ENCODE measurements around the gene TNP2. TPM values are rescaled to one million over a fixed set of nuclear protein-coding genes. Genes with fewer than 3 reads are reported as not detected.

TNP2 gene
- total RNA-seq, 4 donors from 2014 or later, result not detected

DNA sequence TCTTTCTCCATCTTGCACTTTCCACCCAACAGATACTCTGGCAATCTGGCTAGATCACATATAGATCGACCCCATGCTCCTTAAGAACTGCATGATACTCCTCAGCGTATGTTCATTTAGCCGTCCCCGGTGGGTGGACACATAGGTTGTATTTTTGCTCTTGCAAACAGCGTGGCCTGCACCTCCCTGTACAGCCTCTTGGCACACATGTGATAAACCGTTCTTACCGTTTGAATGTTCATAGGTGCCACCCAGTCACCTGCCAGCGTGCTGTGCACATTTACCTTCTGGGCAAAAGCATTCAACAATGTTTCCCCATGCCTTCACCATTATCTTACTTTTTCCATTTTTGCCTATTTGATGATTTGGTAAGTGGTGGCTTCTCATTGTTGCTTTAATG, 6.2 kb downstream of the TNP2 start:
- ATAC-seq (no peak), DNase-seq (no peak)
- in situ Hi-C loops (cut with MboI; ENCODE audit: low sequenced_read_pairs in 4 of 4) (loop anchor here (5.0 to 10.0 kb wide), 2 partner anchors 288 to 296 kb away; no protein-coding TSS in a partner anchor), intact Hi-C loops (cut with DNase I; ENCODE audit: low total_unique reads) (no loop called here)
- Histone ChIP-seq H3K9me3 (no peaks in the 10 kb centered on the region), H3K27me3 (no peaks in the 10 kb centered on the region), H3K4me1 (peaks cover 0 to 5% of the 10 kb centered on the region in 2 donors), H3K36me3 (no peaks in the 10 kb centered on the region), H3K4me3 (no peak overlapping the region), H3K27ac (no peak overlapping the region)
- TF ChIP-seq, protein P1, sequence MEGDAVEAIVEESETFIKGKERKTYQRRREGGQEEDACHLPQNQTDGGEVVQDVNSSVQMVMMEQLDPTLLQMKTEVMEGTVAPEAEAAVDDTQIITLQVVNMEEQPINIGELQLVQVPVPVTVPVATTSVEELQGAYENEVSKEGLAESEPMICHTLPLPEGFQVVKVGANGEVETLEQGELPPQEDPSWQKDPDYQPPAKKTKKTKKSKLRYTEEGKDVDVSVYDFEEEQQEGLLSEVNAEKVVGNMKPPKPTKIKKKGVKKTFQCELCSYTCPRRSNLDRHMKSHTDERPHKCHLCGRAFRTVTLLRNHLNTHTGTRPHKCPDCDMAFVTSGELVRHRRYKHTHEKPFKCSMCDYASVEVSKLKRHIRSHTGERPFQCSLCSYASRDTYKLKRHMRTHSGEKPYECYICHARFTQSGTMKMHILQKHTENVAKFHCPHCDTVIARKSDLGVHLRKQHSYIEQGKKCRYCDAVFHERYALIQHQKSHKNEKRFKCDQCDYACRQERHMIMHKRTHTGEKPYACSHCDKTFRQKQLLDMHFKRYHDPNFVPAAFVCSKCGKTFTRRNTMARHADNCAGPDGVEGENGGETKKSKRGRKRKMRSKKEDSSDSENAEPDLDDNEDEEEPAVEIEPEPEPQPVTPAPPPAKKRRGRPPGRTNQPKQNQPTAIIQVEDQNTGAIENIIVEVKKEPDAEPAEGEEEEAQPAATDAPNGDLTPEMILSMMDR (IDR thresholded peaks at IDR 0.05 in 4 of 5, conservative IDR thresholded peaks at IDR 0.05 in 1 of 5), result no peak
- TF ChIP-seq POLR2A (IDR thresholded peaks at IDR 0.05), result no peak

DNA sequence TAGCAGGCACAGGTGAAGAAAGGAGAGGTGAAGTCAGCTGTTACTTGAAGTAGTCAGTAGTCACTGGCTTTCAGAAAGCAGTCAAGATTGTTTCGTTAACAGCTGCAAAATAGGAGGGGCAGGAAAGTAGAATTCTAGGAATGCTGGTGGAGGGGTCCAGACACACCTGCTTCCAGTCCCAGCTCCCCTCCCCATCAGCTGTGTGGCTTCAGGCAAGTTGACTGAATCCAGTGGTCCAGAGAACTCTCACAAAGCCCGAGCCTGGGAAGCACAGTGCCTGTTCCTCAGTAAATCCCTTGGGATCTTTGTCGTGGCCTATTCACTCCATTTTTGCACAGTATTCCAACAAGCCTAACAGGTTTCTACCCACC, 8.5 kb downstream of the TNP2 start:
- in situ Hi-C loops (cut with MboI; ENCODE audit: low sequenced_read_pairs in 4 of 4), result loop anchor here (5.0 to 10.0 kb wide), 2 partner anchors 286 to 293 kb away; no protein-coding TSS in a partner anchor
- H3K4me1 ChIP-seq, result peaks cover 8 to 12% of the 10 kb centered on the region in 2 donors

DNA sequence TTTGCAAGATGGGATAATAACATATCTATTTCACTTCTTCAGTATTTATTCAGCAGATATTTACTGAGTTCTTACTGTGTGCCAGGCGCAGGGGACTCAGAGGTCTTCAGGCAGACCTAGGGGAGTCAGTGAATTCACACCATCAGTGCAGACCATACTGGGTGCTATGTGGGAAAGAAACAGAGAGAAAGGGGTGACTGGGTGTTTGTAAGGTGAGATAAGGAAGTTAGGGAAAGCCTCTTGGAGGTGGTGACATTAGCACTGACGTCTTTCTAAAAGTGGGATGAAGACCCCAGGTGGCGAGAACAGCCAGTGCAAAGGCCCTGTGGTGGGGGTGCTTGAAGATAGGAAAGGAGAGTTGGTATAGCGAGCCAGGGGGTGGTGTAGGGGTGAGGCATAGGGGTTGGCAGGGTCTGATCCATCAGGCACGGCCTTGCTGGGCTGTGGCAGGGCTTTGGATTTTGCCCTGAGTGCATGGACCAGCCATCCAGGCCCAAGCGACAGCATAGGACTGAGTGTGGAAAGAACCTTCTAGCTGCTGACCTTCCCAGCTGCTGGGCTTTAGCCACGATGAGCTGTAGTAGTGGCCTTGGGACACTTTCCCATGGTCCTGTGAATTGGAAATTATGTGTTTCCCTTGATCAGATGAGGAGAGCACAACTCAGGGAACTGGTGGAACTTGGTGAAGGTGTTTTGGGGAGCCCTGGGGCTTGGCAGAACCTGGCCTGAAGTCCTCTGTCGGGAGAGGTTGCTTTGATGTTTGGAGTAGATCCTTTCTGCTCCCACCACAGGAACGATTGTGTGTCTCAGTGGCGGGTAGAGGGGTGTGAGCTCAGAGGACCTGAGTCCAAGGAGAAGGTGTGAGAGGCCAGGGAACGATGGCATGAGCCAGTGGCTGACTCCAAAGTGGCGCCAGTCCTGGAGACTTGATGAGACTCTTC, 9.2 kb downstream of the TNP2 start:
- intact Hi-C loops (cut with DNase I; ENCODE audit: low total_unique reads) (loop anchor here (10.0 kb wide), 1 partner anchor 515 kb away; the partner anchor contains the start of gene NUBP1), in situ Hi-C loops (cut with MboI; ENCODE audit: low sequenced_read_pairs in 4 of 4) (loop anchor here (5.0 to 10.0 kb wide), 2 partner anchors 285 to 293 kb away; no protein-coding TSS in a partner anchor)
- no peak for TF ChIP-seq POLR2A (IDR thresholded peaks at IDR 0.05)
- TF ChIP-seq, protein P1 (IDR thresholded peaks at IDR 0.05 in 4 of 5, conservative IDR thresholded peaks at IDR 0.05 in 1 of 5), result no peak
- H3K36me3 ChIP-seq, result no peaks in the 10 kb centered on the region
- DNase-seq (no peak), ATAC-seq (no peak)
- H3K27me3 ChIP-seq, result no peaks in the 10 kb centered on the region
- H3K9me3 ChIP-seq, result no peaks in the 10 kb centered on the region
- peaks cover 8 to 12% of the 10 kb centered on the region in 2 donors for H3K4me1 ChIP-seq
- no peak overlapping the region for H3K27ac ChIP-seq
- H3K4me3 ChIP-seq, result no peak overlapping the region

More for the DNA sequence above, 8.5 kb downstream of the TNP2 start:
- Histone ChIP-seq H3K4me3 (no peak overlapping the region), H3K9me3 (no peaks in the 10 kb centered on the region), H3K27me3 (no peaks in the 10 kb centered on the region), H3K27ac (no peak overlapping the region), H3K36me3 (no peaks in the 10 kb centered on the region)
- ATAC-seq, result no peak
- intact Hi-C loops (cut with DNase I; ENCODE audit: low total_unique reads), result no loop called here
- no peak for DNase-seq
- TF ChIP-seq POLR2A (IDR thresholded peaks at IDR 0.05), result no peak

DNA sequence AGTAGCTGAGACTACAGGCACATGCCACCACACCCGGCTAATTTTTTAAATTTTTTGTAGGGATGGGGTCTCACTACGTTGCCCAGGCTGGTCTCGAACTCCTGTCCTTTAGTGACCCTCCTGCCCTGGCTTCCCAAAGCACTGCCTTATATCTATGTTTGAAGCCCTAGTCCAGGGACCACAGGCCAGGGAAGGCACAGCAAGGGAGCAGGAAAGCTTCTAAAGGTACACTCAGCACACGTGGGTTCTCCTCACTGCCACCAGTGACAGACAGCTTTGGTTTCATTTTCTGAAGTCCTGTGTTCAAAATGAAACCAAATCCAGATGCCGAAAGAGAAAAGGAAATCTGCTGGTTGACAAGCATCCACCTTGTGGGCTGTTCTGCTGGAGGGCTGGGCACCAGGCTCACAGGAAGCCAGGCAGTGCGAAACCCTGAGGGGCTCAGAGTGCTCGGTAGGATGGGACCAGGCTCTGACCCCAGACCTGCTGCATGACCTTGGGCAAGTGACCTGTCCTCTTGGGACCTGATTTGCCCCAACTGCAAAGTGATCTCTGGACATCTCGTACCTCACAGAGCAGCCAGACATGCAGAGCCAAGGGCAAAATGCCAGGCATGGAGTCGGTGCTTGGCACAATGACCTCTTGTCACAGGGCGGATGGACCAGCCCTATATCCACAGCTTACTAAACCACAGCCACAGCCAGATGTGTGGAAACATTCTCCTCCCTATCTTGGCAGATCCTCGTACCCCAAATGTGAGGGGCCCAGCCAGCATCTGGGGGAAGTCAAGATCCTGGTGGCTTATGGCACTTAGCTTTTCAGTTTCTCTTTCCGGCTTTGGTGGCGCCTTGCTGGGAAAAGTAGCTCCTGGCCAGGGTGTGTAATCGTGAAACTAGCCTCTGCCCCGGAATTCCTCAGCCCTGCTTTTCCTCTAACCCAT, 10.3 kb downstream of the TNP2 start:
- H3K27me3 ChIP-seq, result no peaks in the 10 kb centered on the region
- in situ Hi-C loops (cut with MboI; ENCODE audit: low sequenced_read_pairs in 4 of 4) (no loop called here), intact Hi-C loops (cut with DNase I; ENCODE audit: low total_unique reads) (loop anchor here (10.0 kb wide), 1 partner anchor 514 kb away; the partner anchor contains the start of gene NUBP1)
- peak; percentile 16 to 63 for DNase-seq
- H3K4me1 ChIP-seq, result peaks cover 10 to 16% of the 10 kb centered on the region in 2 donors
- no peak for TF ChIP-seq POLR2A (IDR thresholded peaks at IDR 0.05)
- TF ChIP-seq, protein P1 (IDR thresholded peaks at IDR 0.05 in 4 of 5, conservative IDR thresholded peaks at IDR 0.05 in 1 of 5), result no peak
- peak overlapping the region in 1 of 4 donors; percentile 40 for H3K27ac ChIP-seq
- H3K36me3 ChIP-seq, result no peaks in the 10 kb centered on the region
- peak overlapping the region in 1 of 4 donors; percentile 7 for H3K4me3 ChIP-seq
- no peak for ATAC-seq
- H3K9me3 ChIP-seq, result no peaks in the 10 kb centered on the region
